HEK293T (cell line): ENCODE measurements around the gene PPRC1.
"Not testable (repeated sequence)": the region's sequence is repeated elsewhere in the genome, so short reads cannot be mapped to it uniquely, and the experiment has no call there.

Experiments
- CTCF ChIA-PET: fragments of 350-600 bp; formaldehyde crosslinking; extraction: SDS; loops from one replicate; lab custom pipeline; 2021; ENCODE audit warnings: antibody characterized with exemption, inconsistent platforms; lab: Yijun Ruan, JAX
- POLR2A ChIA-PET: fragments of 350-600 bp; formaldehyde crosslinking; extraction: SDS; loops from one replicate; lab custom pipeline; 2020; ENCODE audit warnings: antibody characterized with exemption, inconsistent platforms; lab: Yijun Ruan, JAX
- DNase-seq: peaks from one replicate; pipeline ENCODE4 v3.0.0; 2012; ENCODE audit warnings: mixed read lengths; ENCODE audit errors: extremely low spot score
- ARNT ChIP-seq: fragments of 450-650 bp; IDR thresholded peaks from 2 replicates; pipeline ENCODE4 v1.6.1; 2017; ENCODE audit warnings: mild to moderate bottlenecking
- BHLHE40 ChIP-seq: fragments of 450-650 bp; IDR thresholded peaks from 2 replicates; pipeline ENCODE4 v1.6.1; 2016; ENCODE audit warnings: mild to moderate bottlenecking, moderate library complexity, borderline replicate concordance
- CTBP1 ChIP-seq: fragments of 450-650 bp; IDR thresholded peaks from 2 replicates; pipeline ENCODE4 v1.6.1; 2016; ENCODE audit warnings: borderline replicate concordance
- ELF4 ChIP-seq: fragments of 450-650 bp; IDR thresholded peaks from 2 replicates; pipeline ENCODE4 v1.6.1; 2017; ENCODE audit warnings: antibody characterized with exemption
- FOXA1 ChIP-seq: fragments of 450-650 bp; IDR thresholded peaks from 2 replicates; pipeline ENCODE4 v1.6.1; 2016; ENCODE audit warnings: mild to moderate bottlenecking
- FOXK2 ChIP-seq: fragments of 450-650 bp; IDR thresholded peaks from 2 replicates; pipeline ENCODE4 v1.6.1; 2016; ENCODE audit warnings: mild to moderate bottlenecking
- FOXM1 ChIP-seq: fragments of 450-650 bp; IDR thresholded peaks from 2 replicates; pipeline ENCODE4 v1.6.1; 2017; ENCODE audit warnings: mild to moderate bottlenecking, borderline replicate concordance
- HDGF ChIP-seq: fragments of 450-650 bp; IDR thresholded peaks from 2 replicates; pipeline ENCODE4 v1.6.1; 2017; ENCODE audit warnings: antibody characterized with exemption, borderline replicate concordance
- L3MBTL2 ChIP-seq: fragments of 450-650 bp; conservative IDR thresholded peaks from 2 replicates; pipeline ENCODE4 v1.6.1; 2016; ENCODE audit warnings: mild to moderate bottlenecking
- LEF1 ChIP-seq: fragments of 450-650 bp; IDR thresholded peaks from 2 replicates; pipeline ENCODE4 v1.6.1; 2017; ENCODE audit warnings: mild to moderate bottlenecking, borderline replicate concordance
- NFRKB ChIP-seq: fragments of 450-650 bp; IDR thresholded peaks from 2 replicates; pipeline ENCODE4 v1.6.1; 2016; ENCODE audit warnings: mild to moderate bottlenecking, moderate library complexity
- SP1 ChIP-seq: fragments of 450-650 bp; IDR thresholded peaks from 2 replicates; pipeline ENCODE4 v1.6.1; 2017
- SUZ12 ChIP-seq: fragments of 450-650 bp; IDR thresholded peaks from 2 replicates; pipeline ENCODE4 v1.6.1; 2016; ENCODE audit warnings: mild to moderate bottlenecking
- TARDBP ChIP-seq: fragments of 450-650 bp; IDR thresholded peaks from 2 replicates; pipeline ENCODE4 v1.6.1; 2016
- ZNF384 ChIP-seq: fragments of 450-650 bp; IDR thresholded peaks from 2 replicates; pipeline ENCODE4 v1.6.1; 2016
- TF ChIP-seq, protein P1 (sequence below): fragments of 450-650 bp; IDR thresholded peaks from 2 replicates; pipeline ENCODE4 v1.6.1; 2016

The PPRC1 gene

DNA sequence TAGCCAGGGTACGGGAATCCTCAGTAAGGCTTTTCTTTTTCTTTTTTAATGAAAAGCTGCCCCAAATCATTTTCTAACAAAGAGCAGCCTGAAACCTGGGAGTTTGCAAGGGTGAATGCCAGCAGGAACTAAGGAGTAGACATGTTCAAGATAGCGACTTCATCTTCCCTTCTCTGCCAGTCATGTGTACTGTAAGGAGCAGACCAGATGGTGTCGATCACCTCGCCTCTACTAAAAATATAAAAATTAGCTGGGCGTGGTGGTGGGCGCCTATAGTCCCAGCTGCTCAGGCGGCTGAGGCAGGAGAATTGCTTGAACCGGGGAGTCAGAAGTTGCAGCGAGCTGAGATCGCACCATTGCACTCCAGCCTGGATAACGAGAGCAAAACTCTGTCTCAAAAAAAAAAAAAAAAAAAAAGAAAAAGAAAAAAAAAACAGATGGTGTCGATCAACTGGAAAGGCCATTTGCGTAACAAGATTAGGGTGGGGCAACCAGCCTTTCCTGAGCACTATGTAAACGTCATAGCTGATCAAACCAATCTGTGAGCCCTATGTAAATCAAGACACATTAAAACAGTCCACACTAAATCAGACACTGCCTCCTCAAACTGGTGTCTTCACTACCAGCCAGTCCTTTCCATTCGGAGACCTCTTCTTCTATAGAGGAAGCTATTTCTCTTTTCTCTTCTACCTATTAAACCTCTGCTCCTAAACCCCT, 53.1 kb downstream of the PPRC1 start:
- DNase-seq: no peak
- ChIA-PET CTCF (no interaction called here), POLR2A (no interaction called here)
- no peak for TF ChIP-seq FOXA1
- no peak for TF ChIP-seq FOXK2
- no peak for TF ChIP-seq SUZ12
- no peak for TF ChIP-seq TARDBP
- no peak for TF ChIP-seq ARNT
- TF ChIP-seq CTBP1: no peak
- no peak for TF ChIP-seq NFRKB
- no peak for TF ChIP-seq ELF4
- no peak for TF ChIP-seq BHLHE40
- no peak for TF ChIP-seq FOXM1
- no peak for TF ChIP-seq L3MBTL2
- no peak for TF ChIP-seq ZNF384
- TF ChIP-seq LEF1: no peak
- TF ChIP-seq SP1: no peak
- no peak for TF ChIP-seq HDGF
- TF ChIP-seq, protein P1, sequence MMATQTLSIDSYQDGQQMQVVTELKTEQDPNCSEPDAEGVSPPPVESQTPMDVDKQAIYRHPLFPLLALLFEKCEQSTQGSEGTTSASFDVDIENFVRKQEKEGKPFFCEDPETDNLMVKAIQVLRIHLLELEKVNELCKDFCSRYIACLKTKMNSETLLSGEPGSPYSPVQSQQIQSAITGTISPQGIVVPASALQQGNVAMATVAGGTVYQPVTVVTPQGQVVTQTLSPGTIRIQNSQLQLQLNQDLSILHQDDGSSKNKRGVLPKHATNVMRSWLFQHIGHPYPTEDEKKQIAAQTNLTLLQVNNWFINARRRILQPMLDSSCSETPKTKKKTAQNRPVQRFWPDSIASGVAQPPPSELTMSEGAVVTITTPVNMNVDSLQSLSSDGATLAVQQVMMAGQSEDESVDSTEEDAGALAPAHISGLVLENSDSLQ: no peak

DNA sequence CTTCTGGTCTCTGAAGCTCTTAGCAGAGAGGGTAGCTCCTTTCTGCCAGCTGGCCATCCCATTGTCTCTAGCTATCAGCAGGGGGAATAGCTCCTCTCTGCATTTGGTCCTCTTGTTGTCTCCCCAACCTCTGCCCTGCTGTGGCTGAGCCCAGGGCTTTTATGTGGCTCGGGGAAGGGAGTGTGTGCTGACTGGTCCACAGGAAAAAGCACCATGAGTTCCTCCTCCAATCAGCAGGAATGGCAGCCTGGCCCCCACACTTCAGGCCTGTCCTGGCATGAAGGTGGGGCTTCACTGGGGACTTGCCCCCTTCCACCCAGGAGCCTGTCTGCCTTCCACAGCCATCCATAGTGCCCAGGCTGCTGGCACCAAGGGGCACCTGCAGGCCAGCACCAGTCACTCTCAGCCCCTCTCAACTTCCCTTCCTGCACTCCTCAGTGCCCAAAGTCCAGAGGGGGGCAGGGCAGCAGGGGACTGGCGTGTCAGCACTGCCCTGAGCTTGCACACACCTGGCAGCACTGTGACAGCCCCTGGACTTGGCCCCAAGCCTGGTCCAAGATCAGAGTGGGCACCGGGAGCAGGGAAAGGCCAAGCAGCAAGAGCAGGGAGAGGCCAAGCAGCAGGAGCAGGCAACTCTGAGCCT, 55.6 kb downstream of the PPRC1 start:
- ChIA-PET POLR2A (no interaction called here), CTCF (interaction anchor here (0.7 to 1.2 kb wide), 2 partner anchors 18 to 211 kb away, joined by 3 read pairs; no protein-coding TSS in a partner anchor)
- no peak for TF ChIP-seq ARNT
- no peak for DNase-seq

DNA sequence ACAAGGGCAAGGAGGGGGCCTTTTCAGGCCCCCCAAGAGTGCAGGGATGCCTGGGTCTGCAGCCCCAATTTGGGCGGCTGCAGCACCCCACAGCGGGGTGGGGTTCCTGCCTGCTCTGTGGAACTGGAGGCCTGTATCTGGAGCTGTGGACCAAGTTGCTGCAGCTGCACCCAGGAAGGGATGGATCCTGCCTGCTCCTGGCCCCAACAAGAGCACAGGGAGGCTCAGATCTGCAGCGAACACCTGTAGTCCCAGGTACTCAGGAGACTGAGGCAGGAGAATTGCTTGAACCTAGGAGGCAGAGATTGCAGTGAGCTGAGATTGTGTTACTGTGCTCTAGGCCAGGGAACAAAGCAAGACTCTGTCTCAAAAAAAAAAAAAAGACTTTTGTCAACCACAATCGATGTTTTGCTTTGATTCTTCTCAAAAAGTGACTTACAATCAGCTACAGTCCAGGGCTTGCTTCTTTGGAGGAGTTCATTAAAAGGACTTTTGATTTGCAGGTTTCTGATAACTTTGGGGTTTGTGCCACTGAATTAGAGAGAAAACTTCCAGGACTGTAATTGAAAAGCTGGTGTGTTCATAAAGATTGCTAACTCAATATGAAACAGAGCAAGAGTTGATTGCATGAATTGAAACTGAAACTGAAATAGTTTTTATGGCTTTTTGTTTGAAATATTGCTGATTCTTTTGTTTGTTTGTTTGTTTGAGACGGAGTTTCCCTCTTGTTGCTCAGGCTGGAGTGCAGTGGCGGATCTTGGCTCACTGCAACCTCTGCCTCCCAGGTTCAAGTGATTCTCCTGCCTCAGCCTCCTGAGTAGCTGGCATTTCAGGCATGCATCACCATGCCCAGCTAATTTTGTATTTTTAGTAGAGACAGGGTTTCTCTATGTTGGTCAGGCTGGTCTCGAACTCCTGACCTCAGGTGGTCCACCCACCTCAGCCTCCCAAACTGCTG, 56.4 kb downstream of the PPRC1 start:
- POLR2A ChIA-PET: not testable (repeated sequence)
- CTCF ChIA-PET: interaction anchor here (0.8 to 1.2 kb wide), 2 partner anchors 19 to 40 kb away, joined by 3 to 6 read pairs; no protein-coding TSS in a partner anchor

DNA sequence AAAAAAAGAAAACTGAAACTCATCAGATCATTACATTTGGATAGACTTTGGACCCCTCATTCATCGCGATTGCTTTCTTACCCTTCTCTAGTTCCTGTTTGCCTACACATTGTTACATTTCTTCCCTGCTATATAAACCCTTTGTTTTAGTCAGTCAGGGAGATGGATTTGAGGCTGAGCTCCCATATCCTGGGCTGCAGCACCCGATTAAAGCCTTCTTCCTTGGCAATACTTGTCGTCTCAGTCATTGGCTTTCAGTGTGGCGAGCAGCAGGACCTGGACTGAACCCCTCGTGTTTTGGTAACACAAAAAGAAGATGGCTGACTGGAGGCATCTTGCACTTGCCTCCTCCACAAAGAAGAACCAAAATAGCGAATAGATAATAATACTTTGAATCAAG, 59.1 kb downstream of the PPRC1 start:
- no peak for TF ChIP-seq FOXA1
- TF ChIP-seq, protein P1: no peak
- no peak for TF ChIP-seq ARNT
- TF ChIP-seq SP1: no peak
- no peak for TF ChIP-seq FOXK2
- TF ChIP-seq NFRKB: no peak
- TF ChIP-seq BHLHE40: no peak
- no peak for TF ChIP-seq HDGF
- no peak for TF ChIP-seq FOXM1
- TF ChIP-seq LEF1: no peak
- no peak for TF ChIP-seq ZNF384
- no peak for TF ChIP-seq SUZ12
- TF ChIP-seq ELF4: no peak
- no peak for TF ChIP-seq L3MBTL2
- TF ChIP-seq CTBP1: no peak
- no peak for TF ChIP-seq TARDBP
- CTCF ChIA-PET: interaction anchor here (1.3 to 1.5 kb wide), 2 partner anchors 38 to 160 kb away, joined by 3 to 4 read pairs; no protein-coding TSS in a partner anchor
- POLR2A ChIA-PET: no interaction called here
- DNase-seq: no peak

More for the DNA sequence above, 56.4 kb downstream of the PPRC1 start:
- not testable (repeated sequence) for DNase-seq

DNA sequence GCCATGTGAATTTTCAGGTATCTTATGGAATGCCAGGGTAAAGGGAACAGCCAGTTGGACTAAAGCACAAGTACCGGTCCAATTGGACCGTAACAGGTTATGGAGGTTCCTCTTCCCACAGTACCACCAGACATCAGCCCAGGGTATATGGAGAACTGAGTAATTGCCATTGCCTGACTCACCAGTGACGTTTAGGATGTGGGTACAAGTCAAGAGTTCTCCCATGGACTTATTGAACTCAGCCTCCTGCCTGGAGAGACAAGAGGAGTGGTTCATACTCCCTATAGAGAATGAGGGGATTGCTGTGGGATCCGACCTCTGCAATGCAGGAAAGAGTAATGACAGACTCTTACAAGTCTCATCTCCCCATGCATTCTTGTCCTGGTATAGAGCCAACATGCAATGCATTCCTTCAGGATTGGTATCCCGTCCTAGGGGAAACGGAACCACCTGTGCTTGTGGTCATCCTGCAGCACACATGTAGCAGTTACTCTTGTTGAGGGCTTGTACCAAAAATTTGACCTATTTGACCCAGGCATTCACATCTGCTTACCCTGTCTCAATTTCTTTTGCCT, 62.5 kb downstream of the PPRC1 start:
- no peak for DNase-seq
- ChIA-PET POLR2A (no interaction called here), CTCF (no interaction called here)
- TF ChIP-seq ARNT (no peak), CTBP1 (no peak)

DNA sequence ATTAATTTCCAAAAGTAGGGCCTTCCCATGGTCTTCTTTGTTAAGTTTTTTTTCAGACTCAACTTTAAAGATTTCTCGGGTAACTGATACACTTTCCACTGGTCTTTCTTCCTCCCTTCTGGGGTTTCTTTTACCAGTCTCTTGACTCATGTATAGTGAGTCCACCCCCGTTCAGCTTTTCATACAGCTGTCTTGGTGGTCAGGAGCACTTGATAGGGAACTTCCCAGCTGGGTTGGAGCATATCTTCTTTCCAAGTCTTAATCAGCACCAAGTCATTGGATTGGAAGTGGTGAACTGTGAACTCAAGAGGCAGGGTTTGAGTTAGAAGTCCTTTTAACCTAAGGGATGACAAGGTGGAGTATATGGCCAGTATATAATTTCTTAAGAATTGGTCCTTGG, 64.1 kb downstream of the PPRC1 start:
- ChIA-PET POLR2A (no interaction called here), CTCF (no interaction called here)
- no peak for DNase-seq
- TF ChIP-seq CTBP1 (no peak), SUZ12 (no peak), TARDBP (no peak), NFRKB (no peak), FOXA1 (no peak), L3MBTL2 (no peak), SP1 (no peak), BHLHE40 (no peak), FOXK2 (no peak)
- TF ChIP-seq, protein P1: no peak
